Coronary artery (tissue), 2 donors: ENCODE results near the gene MED27.

ENCODE experiments used
- DNase-seq: peaks from one replicate; pipeline ENCODE4 v3.0.0-alpha.2; 2017; ENCODE audit warnings: low spot score
- H3K27ac ChIP-seq, 2 donors: fragments of 200-600 bp; sonication (generic); one replicate each; pipeline ENCODE4 v1.5.1; 2016 to 2019
- H3K4me3 ChIP-seq: fragments of 200-600 bp; sonication (generic); 2 replicates; pipeline ENCODE4 v1.5.1; 2016; ENCODE audit warnings: mild to moderate bottlenecking, moderate library complexity
- TF ChIP-seq, protein P1 (sequence below): fragments of 200-600 bp; sonication (generic); IDR thresholded peaks from one replicate; pipeline ENCODE4 v1.5.1; 2019; ENCODE audit warnings: antibody characterized with exemption

The MED27 gene

DNA sequence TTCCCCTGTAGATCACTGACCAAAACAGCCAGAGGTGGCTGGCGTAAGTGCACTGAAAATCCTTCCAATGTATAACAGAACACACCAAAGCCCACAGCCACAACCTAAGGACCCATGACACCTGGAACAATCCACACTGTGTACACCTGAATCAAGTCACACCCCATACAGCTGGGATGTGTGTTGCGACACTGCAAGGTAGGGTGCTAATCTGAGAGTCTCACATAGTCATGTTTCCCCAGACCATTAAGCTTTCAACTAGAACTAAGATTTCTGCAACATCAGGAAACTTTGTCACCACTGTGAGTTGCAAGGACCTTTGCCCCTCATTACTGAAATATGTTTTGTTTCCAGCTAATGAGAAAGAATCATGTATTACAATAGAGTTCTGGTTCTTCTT, 59.4 kb downstream of the MED27 start:
- DNase-seq = no peak
- TF ChIP-seq, protein P1, sequence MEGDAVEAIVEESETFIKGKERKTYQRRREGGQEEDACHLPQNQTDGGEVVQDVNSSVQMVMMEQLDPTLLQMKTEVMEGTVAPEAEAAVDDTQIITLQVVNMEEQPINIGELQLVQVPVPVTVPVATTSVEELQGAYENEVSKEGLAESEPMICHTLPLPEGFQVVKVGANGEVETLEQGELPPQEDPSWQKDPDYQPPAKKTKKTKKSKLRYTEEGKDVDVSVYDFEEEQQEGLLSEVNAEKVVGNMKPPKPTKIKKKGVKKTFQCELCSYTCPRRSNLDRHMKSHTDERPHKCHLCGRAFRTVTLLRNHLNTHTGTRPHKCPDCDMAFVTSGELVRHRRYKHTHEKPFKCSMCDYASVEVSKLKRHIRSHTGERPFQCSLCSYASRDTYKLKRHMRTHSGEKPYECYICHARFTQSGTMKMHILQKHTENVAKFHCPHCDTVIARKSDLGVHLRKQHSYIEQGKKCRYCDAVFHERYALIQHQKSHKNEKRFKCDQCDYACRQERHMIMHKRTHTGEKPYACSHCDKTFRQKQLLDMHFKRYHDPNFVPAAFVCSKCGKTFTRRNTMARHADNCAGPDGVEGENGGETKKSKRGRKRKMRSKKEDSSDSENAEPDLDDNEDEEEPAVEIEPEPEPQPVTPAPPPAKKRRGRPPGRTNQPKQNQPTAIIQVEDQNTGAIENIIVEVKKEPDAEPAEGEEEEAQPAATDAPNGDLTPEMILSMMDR = no peak
- no peak overlapping the region for H3K4me3 ChIP-seq
- no peak overlapping the region for H3K27ac ChIP-seq

DNA sequence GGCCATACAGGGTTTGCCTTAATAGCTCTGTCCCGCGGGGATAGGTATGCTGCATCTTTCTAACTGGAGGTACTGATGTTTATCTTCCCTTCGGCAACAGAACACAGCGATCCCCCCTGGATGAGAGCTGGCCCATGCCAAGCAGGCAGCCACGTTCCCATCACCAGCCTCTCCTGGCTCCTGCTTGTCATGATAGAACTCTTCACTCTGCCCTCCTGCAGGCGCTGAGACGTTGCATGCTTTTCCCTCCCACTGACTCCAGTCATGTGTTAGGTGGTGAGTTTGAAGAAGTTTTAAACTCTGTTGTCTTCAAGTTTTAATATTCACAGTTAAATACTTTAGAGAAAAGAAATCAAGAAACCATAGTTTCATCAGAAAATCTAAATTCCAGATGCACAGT, 60.0 kb downstream of the MED27 start:
- no peak overlapping the region for H3K27ac ChIP-seq

DNA sequence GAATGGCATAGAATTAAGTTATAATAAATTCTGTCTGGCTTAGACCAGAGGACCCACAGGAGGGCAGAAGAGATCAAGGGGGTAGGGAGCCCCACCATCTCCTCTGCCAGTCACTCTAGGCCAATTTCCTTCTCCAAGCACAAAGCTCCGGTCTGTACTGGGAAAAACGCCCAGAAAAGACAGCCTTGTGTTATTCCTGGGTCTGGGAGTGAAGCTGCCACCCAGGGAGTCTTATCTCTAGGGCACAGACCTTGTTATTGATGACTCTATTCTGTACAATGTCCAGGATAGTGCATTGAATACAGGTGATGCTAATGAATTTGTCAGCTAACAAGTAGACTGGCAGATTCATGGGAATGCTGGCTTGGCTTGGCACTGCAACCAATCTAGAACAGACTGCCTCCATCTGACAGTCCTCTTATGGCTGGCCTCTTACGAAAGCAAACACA, 60.7 kb downstream of the MED27 start:
- no peak overlapping the region for H3K4me3 ChIP-seq
- no peak for DNase-seq
- TF ChIP-seq, protein P1 = no peak
- H3K27ac ChIP-seq = no peak overlapping the region

More for the DNA sequence above, 60.0 kb downstream of the MED27 start:
- TF ChIP-seq, protein P1 = no peak
- H3K4me3 ChIP-seq = no peak overlapping the region
- no peak for DNase-seq

DNA sequence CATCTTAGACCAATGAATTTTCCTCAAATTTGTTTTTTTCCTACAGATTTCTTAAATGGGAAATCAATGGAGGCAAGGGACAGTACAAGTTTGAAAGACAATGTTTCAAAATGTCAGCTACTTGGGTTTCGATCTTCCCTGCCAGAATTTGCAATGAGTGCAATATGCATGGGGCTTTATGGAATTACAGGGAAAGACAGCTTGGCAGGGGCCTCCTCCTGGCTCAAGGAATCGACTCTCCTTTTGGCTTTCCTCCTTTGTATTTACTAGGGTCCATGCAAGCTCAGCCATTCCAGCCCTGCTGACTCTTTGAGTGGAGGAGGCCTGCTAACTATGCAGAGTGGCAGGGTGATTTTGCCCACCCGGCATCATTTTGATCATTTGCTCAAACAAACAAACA, 63.2 kb downstream of the MED27 start:
- TF ChIP-seq, protein P1 = no peak
- no peak overlapping the region for H3K27ac ChIP-seq
- no peak for DNase-seq
- H3K4me3 ChIP-seq = no peak overlapping the region

DNA sequence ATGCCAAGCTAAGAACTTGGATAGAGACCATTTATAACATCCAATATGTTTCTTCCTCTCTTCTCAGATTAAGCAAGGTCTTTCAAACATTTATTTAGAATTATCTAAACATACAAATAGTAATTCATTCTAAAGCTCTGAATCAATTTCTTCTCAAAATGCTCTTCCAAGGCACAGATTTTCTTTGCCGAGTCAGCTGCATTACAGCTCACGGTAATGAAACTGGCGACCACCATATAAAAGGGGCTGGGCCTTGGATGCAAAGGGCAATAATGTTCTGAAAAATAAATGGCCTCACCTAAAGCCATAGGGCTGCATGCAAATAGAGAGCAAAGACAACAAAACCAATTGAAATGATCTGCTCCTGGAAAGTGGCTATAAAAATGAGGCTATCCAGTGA, 63.8 kb downstream of the MED27 start:
- TF ChIP-seq, protein P1 = no peak
- no peak overlapping the region for H3K4me3 ChIP-seq
- H3K27ac ChIP-seq = no peak overlapping the region
- DNase-seq = no peak

DNA sequence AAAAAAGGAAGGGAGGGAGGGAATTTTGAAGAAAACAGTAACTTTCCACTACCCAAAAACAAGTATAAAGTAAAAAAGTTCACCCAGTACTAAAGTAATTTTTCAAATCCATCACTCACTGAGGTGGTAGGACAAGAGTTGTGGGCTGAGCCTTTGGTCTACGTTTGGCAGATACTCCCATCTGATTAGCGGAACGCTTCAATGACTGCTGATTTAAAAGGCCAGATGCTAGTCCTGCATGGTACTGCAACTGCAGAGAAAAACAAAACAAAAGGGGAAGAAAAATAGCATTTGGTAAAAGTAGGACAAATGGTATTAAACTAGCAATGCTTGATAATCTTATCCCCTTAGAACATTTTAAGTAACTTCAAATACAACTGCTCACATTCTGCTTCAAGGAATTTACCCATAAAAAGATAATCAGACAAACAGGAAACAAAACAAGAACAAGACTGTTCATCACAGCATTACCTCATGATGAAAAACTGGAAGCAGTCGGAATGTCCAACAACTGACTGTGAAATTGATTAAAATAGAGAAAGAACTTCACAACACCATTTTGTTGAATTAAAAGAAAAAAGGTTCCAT, 65.4 kb downstream of the MED27 start:
- Histone ChIP-seq H3K4me3 (no peak overlapping the region), H3K27ac (no peak overlapping the region)
- no peak for DNase-seq
- TF ChIP-seq, protein P1 = no peak

DNA sequence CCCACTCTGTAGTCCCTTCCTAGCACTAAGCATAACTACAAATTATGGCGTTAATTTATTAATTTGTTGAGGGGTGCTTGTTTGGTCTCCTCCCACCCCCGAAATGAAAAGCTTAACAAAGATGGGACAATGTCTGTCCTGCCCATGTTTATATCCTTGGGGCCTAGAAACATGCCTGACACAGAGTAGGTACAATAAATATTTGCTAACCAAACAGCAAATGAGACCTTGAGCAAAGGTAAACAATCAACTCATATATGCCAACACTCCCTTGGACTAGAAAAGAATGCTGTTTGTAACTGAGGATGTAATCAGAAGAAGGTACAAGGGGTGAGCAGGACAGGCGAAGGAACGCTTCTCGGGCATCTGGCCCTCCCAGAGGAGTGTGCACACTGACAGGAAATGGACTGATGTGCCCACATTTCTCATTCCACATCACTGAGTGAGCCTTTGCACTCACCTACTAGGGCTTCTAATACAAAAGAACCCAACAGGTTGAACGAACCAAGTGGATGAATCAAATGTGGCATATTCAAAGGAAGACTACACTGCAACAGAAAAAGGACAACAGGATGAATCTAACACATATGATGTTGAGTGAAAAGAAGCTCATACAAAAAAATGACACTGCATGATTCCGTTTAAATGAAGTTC, 66.8 kb downstream of the MED27 start:
- TF ChIP-seq, protein P1 = no peak
- no peak for DNase-seq
- H3K4me3 ChIP-seq = no peak overlapping the region
- no peak overlapping the region for H3K27ac ChIP-seq
